Medulla oblongata (tissue), 1 donor: Measurements from ENCODE around the gene ARHGAP12.
A peak's percentile ranks its signal among the peaks of the same experiment; 100 is the strongest.

Experiments used
- DNase-seq: peaks from one replicate; pipeline ENCODE4 v3.0.0-alpha.2; 2015; ENCODE audit errors: extremely low spot score

ARHGAP12 gene

GRCh38 chr10:31823358-31823757, 105.3 kb downstream of the ARHGAP12 start:
- DNase-seq, result no peak

DNA sequence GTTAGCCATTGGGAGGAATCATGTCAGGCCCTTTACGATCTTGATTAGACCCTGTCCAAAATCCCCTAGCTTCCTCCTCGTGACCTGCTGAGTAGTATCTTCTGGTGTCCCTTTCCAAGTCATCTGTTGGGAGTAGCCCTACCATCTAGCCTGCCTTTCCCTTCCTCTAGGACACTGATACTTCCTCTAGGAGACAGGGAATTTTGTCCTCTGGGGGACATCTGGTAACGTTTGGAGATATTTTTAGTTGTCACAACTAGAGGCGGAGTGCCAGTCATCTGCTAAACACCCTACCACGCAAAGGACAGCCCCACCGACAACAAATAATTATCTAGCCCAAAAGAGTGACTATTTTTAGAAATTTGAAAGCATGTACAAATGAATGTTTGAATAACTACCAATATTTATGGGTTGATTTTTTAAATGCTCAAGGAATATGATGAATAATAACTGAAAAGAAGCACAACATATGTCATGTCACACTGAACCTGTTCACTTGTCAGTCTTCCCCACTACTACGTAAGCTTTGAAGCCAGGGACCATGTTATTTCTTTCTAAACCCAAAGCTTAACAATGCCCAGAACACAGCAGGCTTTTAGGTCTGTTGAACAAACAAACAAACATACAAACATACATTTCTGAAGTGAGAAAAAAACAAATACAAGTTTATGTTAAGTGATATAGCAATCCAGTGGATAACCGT, 105.9 kb downstream of the ARHGAP12 start:
- no peak for DNase-seq

DNA sequence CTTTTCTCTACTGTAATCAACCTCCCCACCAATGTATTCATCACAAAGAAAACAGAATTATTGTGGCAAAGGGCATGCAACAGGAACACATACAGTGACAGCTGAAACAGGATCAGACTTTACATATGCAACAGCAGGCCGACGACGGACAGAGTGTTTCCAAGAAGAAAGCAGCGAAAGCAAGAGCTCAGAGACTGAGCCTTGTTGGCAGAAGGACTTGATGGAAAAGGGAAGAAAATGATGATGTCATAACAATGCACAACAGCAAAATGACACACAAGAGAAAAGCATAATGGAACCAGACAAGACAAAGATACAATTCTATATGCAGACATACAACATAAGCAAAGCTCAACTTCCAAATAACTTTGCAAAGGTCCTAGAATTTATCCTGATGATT, 106.5 kb downstream of the ARHGAP12 start:
- DNase-seq, result no peak

GRCh38 chr10:31820778-31821369, 107.8 kb downstream of the ARHGAP12 start:
- DNase-seq, result no peak

- DNase-seq, result no peak
These were observed 108.5 kb downstream of the ARHGAP12 start for GRCh38 chr10:31820096-31820495.

GRCh38 chr10:31819391-31819820, 109.2 kb downstream of the ARHGAP12 start:
- DNase-seq, result peak; percentile 35

DNA sequence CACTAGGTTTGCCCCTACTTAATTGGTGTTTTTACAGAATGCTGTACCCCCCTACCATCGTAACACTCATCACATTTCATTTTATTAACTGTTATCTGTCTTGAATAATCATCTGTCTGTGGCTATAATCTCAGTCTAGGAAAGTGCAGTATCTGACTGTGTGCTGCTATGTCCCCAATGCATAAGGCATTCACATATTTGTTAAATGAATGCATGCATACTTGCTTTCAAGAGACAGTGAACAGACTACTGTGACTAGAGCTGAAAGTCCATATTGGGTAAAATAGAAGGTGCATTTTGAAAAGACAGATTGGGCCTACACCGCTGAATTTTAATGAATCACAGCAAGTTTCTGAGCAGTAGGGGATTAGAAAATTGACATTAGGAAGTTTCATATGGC, 112.3 kb downstream of the ARHGAP12 start:
- no peak for DNase-seq

GRCh38 chr10:31808258-31809218, 120.1 kb downstream of the ARHGAP12 start:
- DNase-seq, result peak; percentile 89

DNA sequence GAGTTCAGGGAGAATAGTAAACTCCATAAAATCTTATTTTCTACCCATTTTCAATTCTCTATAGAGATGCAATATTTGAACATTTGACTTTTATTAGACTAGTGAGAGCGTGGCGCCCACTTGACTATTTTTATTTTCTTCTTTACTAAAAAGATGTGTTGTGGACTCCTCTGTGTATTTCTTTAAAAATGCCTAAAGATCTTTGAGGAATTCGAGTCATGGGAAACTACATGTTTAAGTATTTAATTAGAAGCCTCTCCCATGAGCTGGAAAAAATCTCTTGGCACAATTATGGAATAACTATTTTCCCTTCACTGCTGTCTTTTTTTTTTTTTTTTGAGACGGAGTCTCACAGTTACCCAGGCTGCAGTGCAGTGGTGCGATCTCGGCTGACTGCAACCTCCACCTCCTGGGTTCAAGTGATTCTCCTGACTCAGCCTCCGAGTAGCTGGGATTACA, 124.2 kb downstream of the ARHGAP12 start:
- DNase-seq, result no peak

GRCh38 chr10:31803606-31804351, 124.9 kb downstream of the ARHGAP12 start:
- peak; percentile 66 for DNase-seq

GRCh38 chr10:31799181-31799580, 129.4 kb downstream of the ARHGAP12 start:
- no peak for DNase-seq

GRCh38 chr10:31792745-31793144, 135.9 kb downstream of the ARHGAP12 start:
- DNase-seq, result no peak

- no peak for DNase-seq
These were observed 139.1 kb downstream of the ARHGAP12 start for GRCh38 chr10:31789555-31789954.

DNA sequence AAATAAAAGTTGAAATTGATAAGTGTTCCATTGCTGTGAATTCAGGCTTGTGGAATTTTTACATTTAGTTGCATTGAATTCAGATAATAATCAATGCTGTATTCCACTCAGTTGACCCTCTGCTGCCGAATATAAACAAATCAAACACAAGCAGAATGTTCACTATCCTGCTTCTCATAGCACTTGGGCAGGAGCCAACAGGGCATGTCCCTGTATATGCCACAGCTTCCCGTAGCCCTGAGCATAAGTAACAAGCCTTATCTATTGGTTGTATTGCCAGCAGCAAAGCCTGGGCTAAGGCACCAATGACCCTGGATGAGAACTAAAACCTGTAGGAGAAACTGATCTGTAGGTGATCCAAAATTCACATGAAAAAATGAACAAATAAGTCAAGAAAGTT, 145.9 kb downstream of the ARHGAP12 start:
- DNase-seq, result no peak

GRCh38 chr10:31780717-31781116, 147.9 kb downstream of the ARHGAP12 start:
- DNase-seq, result no peak

DNA sequence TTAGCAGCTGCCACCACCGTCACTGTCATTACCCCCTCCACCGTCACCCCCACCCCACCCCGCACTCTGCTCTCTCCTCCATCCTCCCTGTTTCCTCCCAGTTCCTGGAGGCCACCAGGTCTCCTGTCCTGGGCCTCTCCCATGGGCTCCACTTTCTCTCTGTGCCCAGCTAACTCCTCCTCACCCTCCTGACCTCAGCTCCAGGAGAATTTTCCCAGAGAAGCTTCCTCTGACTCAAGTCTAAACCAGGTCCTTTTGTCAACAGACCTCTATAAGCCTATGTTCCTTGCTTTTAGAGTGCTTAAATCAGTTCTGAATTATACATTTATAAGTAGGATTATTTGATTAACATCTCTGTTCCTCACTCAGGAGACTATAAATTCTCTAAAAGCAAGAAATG, 150.0 kb downstream of the ARHGAP12 start:
- no peak for DNase-seq

DNA sequence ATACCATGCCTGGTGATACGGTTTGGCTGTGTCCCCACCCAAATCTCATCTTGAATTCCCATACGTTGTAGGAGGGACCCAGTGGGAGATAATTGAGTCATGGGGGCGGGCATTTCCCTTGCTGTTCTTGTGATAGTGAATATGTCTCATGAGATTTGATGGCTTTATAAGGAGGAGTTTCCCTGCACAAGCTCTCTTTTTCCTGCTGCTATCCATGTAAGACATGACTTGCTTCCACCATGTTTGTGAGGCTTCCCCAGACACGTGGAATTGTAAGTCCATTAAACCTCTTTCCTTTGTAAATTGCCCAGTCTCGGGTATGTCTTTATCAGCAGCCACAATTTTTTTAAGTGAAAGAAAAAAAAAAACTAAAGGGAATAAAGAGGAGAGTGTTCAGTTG, 152.5 kb downstream of the ARHGAP12 start:
- DNase-seq, result no peak

- DNase-seq, result no peak
These were observed 153.5 kb downstream of the ARHGAP12 start for GRCh38 chr10:31774928-31775650.

- no peak for DNase-seq
These were observed 154.2 kb downstream of the ARHGAP12 start for GRCh38 chr10:31774299-31774900.

GRCh38 chr10:31773749-31774298, 154.8 kb downstream of the ARHGAP12 start:
- DNase-seq, result no peak
